ENCODE measurements around the gene LETM1. TPM values are rescaled to one million over a fixed set of nuclear protein-coding genes. Genes with fewer than 3 reads are reported as not detected.

Gene LETM1
- total RNA-seq, 1 donor from 2014 or later: 109 TPM

- H3K27me3 ChIP-seq (ENCODE audit: control insufficient read depth, insufficient read depth, low read length): no peaks in the 10 kb centered on the region
- no peak for DNase-seq (ENCODE audit: low read depth)
- H3K36me3 ChIP-seq (ENCODE audit: control insufficient read depth, insufficient read depth, low read length): no peaks in the 10 kb centered on the region
- FAIRE-seq: no peak
- no peak overlapping the region for H3K4me3 ChIP-seq (ENCODE audit: low read depth, low read length)
- TF ChIP-seq CTCF (IDR thresholded peaks at IDR 0.05; ENCODE audit: insufficient read depth, low read length, severe bottlenecking): no peak
Measured at GRCh38 chr4:1882850-1883271, 26.9 kb upstream of the LETM1 start.

GRCh38 chr4:1880332-1880731 is 24.4 kb upstream of the LETM1 start:
- Histone ChIP-seq H3K4me3 (ENCODE audit: low read depth, low read length) (no peak overlapping the region), H3K36me3 (ENCODE audit: control insufficient read depth, insufficient read depth, low read length) (no peaks in the 10 kb centered on the region), H3K27me3 (ENCODE audit: control insufficient read depth, insufficient read depth, low read length) (no peaks in the 10 kb centered on the region)
- no peak for TF ChIP-seq CTCF (IDR thresholded peaks at IDR 0.05; ENCODE audit: insufficient read depth, low read length, severe bottlenecking)
- DNase-seq (ENCODE audit: low read depth): no peak
- FAIRE-seq: no peak

DNA sequence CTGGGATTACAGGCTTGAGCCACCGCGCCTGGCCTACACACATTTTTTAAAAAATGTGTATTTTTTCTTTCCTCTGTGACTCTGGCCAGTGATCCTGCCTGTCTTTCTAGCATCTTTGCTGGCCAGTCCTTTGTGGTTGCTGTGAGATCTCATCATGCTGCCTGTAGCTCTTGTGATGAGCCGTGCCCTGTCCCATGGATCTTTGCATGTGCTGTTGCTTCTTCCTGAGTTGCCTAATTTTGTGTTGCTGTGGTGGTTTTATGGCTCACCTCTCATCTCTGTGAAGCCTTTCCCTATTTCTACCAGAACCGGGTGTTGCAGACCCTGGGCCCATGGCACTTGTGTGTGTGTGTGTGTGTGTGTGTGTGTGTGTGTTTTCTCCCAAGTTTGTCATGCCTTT is 23.5 kb upstream of the LETM1 start:
- FAIRE-seq (no peak), DNase-seq (ENCODE audit: low read depth) (no peak)
- no peaks in the 10 kb centered on the region for H3K36me3 ChIP-seq (ENCODE audit: control insufficient read depth, insufficient read depth, low read length)
- no peak for TF ChIP-seq CTCF (IDR thresholded peaks at IDR 0.05; ENCODE audit: insufficient read depth, low read length, severe bottlenecking)
- no peaks in the 10 kb centered on the region for H3K27me3 ChIP-seq (ENCODE audit: control insufficient read depth, insufficient read depth, low read length)
- no peak overlapping the region for H3K4me3 ChIP-seq (ENCODE audit: low read depth, low read length)

GRCh38 chr4:1874201-1874600 is 18.2 kb upstream of the LETM1 start:
- TF ChIP-seq CTCF (IDR thresholded peaks at IDR 0.05; ENCODE audit: insufficient read depth, low read length, severe bottlenecking): no peak
- H3K4me3 ChIP-seq (ENCODE audit: low read depth, low read length): no peak overlapping the region
- no peak for FAIRE-seq
- DNase-seq (ENCODE audit: low read depth): no peak
- no peaks in the 10 kb centered on the region for H3K36me3 ChIP-seq (ENCODE audit: control insufficient read depth, insufficient read depth, low read length)
- no peaks in the 10 kb centered on the region for H3K27me3 ChIP-seq (ENCODE audit: control insufficient read depth, insufficient read depth, low read length)

DNA sequence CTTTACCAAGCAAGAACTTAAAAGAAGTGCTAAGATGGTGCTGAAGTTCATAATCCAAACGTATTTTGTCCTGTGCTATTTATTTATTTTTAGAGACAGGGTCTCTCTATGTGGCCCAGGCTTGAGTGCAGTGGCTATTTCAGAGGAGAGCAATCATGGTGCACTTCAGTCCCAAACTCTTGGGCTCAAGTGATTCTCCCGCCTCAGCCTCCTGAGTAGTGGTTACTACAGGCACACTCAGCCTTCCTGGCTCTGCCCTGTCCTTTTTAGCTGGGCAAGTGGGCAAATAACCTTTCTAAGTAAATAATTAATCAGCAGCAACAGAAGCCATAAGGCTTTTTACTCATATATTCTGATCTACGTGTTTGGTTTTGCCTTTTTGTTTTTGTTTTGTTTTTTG is 17.8 kb upstream of the LETM1 start:
- no peak for DNase-seq (ENCODE audit: low read depth)
- no peaks in the 10 kb centered on the region for H3K27me3 ChIP-seq (ENCODE audit: control insufficient read depth, insufficient read depth, low read length)

More for the DNA sequence above, 17.8 kb upstream of the LETM1 start:
- TF ChIP-seq CTCF (IDR thresholded peaks at IDR 0.05; ENCODE audit: insufficient read depth, low read length, severe bottlenecking): no peak
- no peaks in the 10 kb centered on the region for H3K36me3 ChIP-seq (ENCODE audit: control insufficient read depth, insufficient read depth, low read length)
- FAIRE-seq: no peak
- H3K4me3 ChIP-seq (ENCODE audit: low read depth, low read length): no peak overlapping the region
